A549 (cell line): ENCODE measurements around the gene JARID2. TPM values are rescaled to one million over a fixed set of nuclear protein-coding genes. Genes with fewer than 3 reads are reported as not detected.

ENCODE experiments used
- ATAC-seq, 2 experiments: fragments of 200-7000 bp in 1 of 2; fragments of >200 bp in 1 of 2; cut with Nextera tagmentation in 1 of 2; cut with Tn5 transposase in 1 of 2; 3 replicates each; pipeline versions ENCODE4 v1.8.0 to v1.9.1; 2018 to 2020; ENCODE audit warnings: mild to moderate bottlenecking in 1 of 2, moderate library complexity in 1 of 2
- CTCF ChIA-PET: fragments of 300-600 bp; sonication (Branson Sonifier 250); formaldehyde crosslinking; extraction: SDS; loops from one replicate; lab custom pipeline; 2021; ENCODE audit warnings: antibody characterized with exemption, inconsistent platforms; lab: Yijun Ruan, JAX
- POLR2A ChIA-PET: fragments of 350-600 bp; formaldehyde crosslinking; extraction: SDS; loops from one replicate; lab custom pipeline; 2021; ENCODE audit warnings: antibody characterized with exemption, inconsistent platforms; lab: Yijun Ruan, JAX
- DNase-seq, 2 experiments: peaks; one replicate each; pipeline versions ENCODE4 v3.0.0 to v3.0.0-alpha.2; 2011 to 2016; ENCODE audit warnings: low read depth in 1 of 2, low spot score in 1 of 2
- FAIRE-seq: peaks from 2 replicates; lab custom pipeline; 2011; peaks lifted over from hg19 to GRCh38; lab: Jason Lieb, UNC
- H3K27ac ChIP-seq, 2 experiments: fragments of >200 bp; sonication (Bioruptor Twin); formaldehyde crosslinking; 3 replicates each; pipeline ENCODE4 v1.5.1; 2016 to 2017
- H3K4me1 ChIP-seq: fragments of >200 bp; sonication (Bioruptor Twin); formaldehyde crosslinking; 3 replicates; pipeline ENCODE4 v1.6.1; 2016
- H3K4me2 ChIP-seq: fragments of >200 bp; sonication (Bioruptor Twin); formaldehyde crosslinking; 3 replicates; pipeline ENCODE4 v1.6.1; 2016
- H3K4me3 ChIP-seq: fragments of >200 bp; sonication (Bioruptor Twin); formaldehyde crosslinking; 3 replicates; pipeline ENCODE4 v1.5.1; 2016
- H3K9me3 ChIP-seq: fragments of >200 bp; sonication (Bioruptor Twin); formaldehyde crosslinking; 3 replicates; pipeline ENCODE4 v1.6.1; 2016
- BHLHE40 ChIP-seq: IDR thresholded peaks from 2 replicates; pipeline ENCODE4 v1.6.1; 2012; ENCODE audit warnings: low read depth, low read length, inconsistent platforms
- CBX2 ChIP-seq: fragments of 200-600 bp; sonication (generic); IDR thresholded peaks from 2 replicates; pipeline ENCODE4 v1.6.1; 2016; ENCODE audit warnings: low read depth, mild to moderate bottlenecking, borderline replicate concordance
- CTCF ChIP-seq: fragments of >200 bp; sonication (Bioruptor Twin); formaldehyde crosslinking; IDR thresholded peaks from 3 replicates; pipeline ENCODE4 v1.5.1; 2016
- EHF ChIP-seq: fragments of 250-450 bp; sonication (Bioruptor Pico); IDR thresholded peaks from 2 replicates; pipeline ENCODE4 v1.5.0; 2020; ENCODE audit warnings: mild to moderate bottlenecking
- EHMT2 ChIP-seq: fragments of 200-600 bp; sonication (generic); IDR thresholded peaks from 2 replicates; pipeline ENCODE4 v1.6.1; 2016; ENCODE audit warnings: antibody characterized with exemption, low read depth, mild to moderate bottlenecking, moderate library complexity
- FOSB ChIP-seq: fragments of 250-450 bp; sonication (Bioruptor Pico); IDR thresholded peaks from 2 replicates; pipeline ENCODE4 v1.5.0; 2020; ENCODE audit warnings: mild to moderate bottlenecking, moderate library complexity
- FOSL2 ChIP-seq, 2 experiments: fragments of 450-650 bp in 1 of 2; fragments of >200 bp in 1 of 2; sonication (Bioruptor Twin) in 1 of 2; formaldehyde crosslinking; IDR thresholded peaks; 2 replicates each; pipeline versions ENCODE4 v1.5.0 to v1.6.1; 2016 to 2020; ENCODE audit warnings: mild to moderate bottlenecking in 1 of 2, moderate library complexity in 1 of 2
- HDAC2 ChIP-seq: fragments of 200-600 bp; sonication (generic); IDR thresholded peaks from 2 replicates; pipeline ENCODE4 v1.6.1; 2016
- HOXB13 ChIP-seq: fragments of 250-450 bp; sonication (Bioruptor Pico); IDR thresholded peaks from 2 replicates; pipeline ENCODE4 v1.5.0; 2020; ENCODE audit warnings: low read depth, mild to moderate bottlenecking, moderate library complexity
- HOXB5 ChIP-seq: fragments of 250-450 bp; sonication (Bioruptor Pico); IDR thresholded peaks from 2 replicates; pipeline ENCODE4 v1.5.0; 2020; ENCODE audit warnings: mild to moderate bottlenecking, moderate library complexity
- JUN ChIP-seq, 2 experiments: fragments of >200 bp; sonication (Bioruptor Twin); formaldehyde crosslinking; IDR thresholded peaks; 2 replicates in 1 of 2; 3 replicates in 1 of 2; pipeline ENCODE4 v1.6.1; 2016 to 2017
- JUNB ChIP-seq: fragments of >200 bp; sonication (Bioruptor Twin); formaldehyde crosslinking; IDR thresholded peaks from 2 replicates; pipeline ENCODE4 v1.6.1; 2016
- NFE2L2 ChIP-seq: fragments of 150-350 bp; conservative IDR thresholded peaks from 2 replicates; pipeline ENCODE4 v1.6.1; 2014; ENCODE audit warnings: low read length
- NR3C1 ChIP-seq: fragments of >200 bp; sonication (Bioruptor Twin); formaldehyde crosslinking; IDR thresholded peaks from 3 replicates; pipeline ENCODE4 v1.6.1; 2017
- POLR2A ChIP-seq: IDR thresholded peaks from 2 replicates; pipeline ENCODE4 v1.6.1; 2012; ENCODE audit warnings: mild to moderate bottlenecking, low read length
- RAD21 ChIP-seq, 2 experiments: fragments of >200 bp in 1 of 2; sonication (Bioruptor Twin) in 1 of 2; formaldehyde crosslinking in 1 of 2; IDR thresholded peaks in 1 of 2; conservative IDR thresholded peaks in 1 of 2; 2 replicates in 1 of 2; 3 replicates in 1 of 2; pipeline ENCODE4 v1.6.1; 2012 to 2018; ENCODE audit warnings: inconsistent platforms in 1 of 2
- RARB ChIP-seq: fragments of 250-450 bp; sonication (Bioruptor Pico); IDR thresholded peaks from 2 replicates; pipeline ENCODE4 v1.8.0; 2021; ENCODE audit warnings: mild to moderate bottlenecking, moderate library complexity
- RCOR1 ChIP-seq: fragments of 150-350 bp; IDR thresholded peaks from 2 replicates; pipeline ENCODE4 v1.6.1; 2014; ENCODE audit warnings: antibody characterized with exemption, low read length, low read depth
- RFX5 ChIP-seq: fragments of 450-650 bp; IDR thresholded peaks from 2 replicates; pipeline ENCODE4 v1.7.1; 2014; ENCODE audit warnings: antibody characterized with exemption, mild to moderate bottlenecking, moderate library complexity
- RNF2 ChIP-seq: fragments of 200-600 bp; sonication (generic); IDR thresholded peaks from 2 replicates; pipeline ENCODE4 v1.6.1; 2016; ENCODE audit warnings: low read depth, mild to moderate bottlenecking, antibody characterized with exemption, moderate library complexity, borderline replicate concordance
- SREBF2 ChIP-seq: fragments of 450-650 bp; IDR thresholded peaks from 2 replicates; pipeline ENCODE4 v1.6.1; 2014; ENCODE audit warnings: mild to moderate bottlenecking, moderate library complexity
- TFCP2L1 ChIP-seq: fragments of 250-450 bp; sonication (Bioruptor Pico); IDR thresholded peaks from 2 replicates; pipeline ENCODE4 v1.5.0; 2021; ENCODE audit warnings: mild to moderate bottlenecking
- TP53 ChIP-seq: fragments of 250-450 bp; sonication (Bioruptor Pico); IDR thresholded peaks from 2 replicates; pipeline ENCODE4 v1.5.0; 2021; ENCODE audit warnings: mild to moderate bottlenecking, moderate library complexity
- ZC3H11A ChIP-seq: fragments of 450-650 bp; IDR thresholded peaks from 2 replicates; pipeline ENCODE4 v1.6.1; 2014; ENCODE audit warnings: antibody characterized with exemption, mild to moderate bottlenecking
- ZFP36 ChIP-seq: fragments of 450-650 bp; IDR thresholded peaks from 2 replicates; pipeline ENCODE4 v1.6.1; 2014; ENCODE audit warnings: borderline replicate concordance; ENCODE audit not compliant: partially characterized antibody
- WGBS: methylation state at CpG from one replicate; pipeline ENCODE4 v1.1.6; 2017; ENCODE audit errors: missing lambda C conversion rate; 5-methylcytosine and 5-hydroxymethylcytosine counted together
- polyA plus RNA-seq, 4 experiments: library from polyadenylated mRNA; depleted of rRNA in 3 of 4; stranded (reverse); fragments of >200 nt; fragmentation: RNase III in 1 of 4; extraction: RNeasy Plus Mini Kit Qiagen cat#74134 plus additional on column Dnase treatment in 1 of 4; gene quantifications; 2 replicates in 3 of 4; 3 replicates in 1 of 4; pipeline ENCODE4 v1.2.3, GENCODE V29; 2011 to 2017
- TF ChIP-seq, protein P1 (sequence below): fragments of 250-450 bp; sonication (Bioruptor Pico); IDR thresholded peaks from 2 replicates; pipeline ENCODE4 v1.5.0; 2020; ENCODE audit warnings: low read depth, mild to moderate bottlenecking, moderate library complexity
- TF ChIP-seq, protein P2 (sequence below): fragments of 150-350 bp; IDR thresholded peaks from 2 replicates; pipeline ENCODE4 v1.6.1; 2014; ENCODE audit warnings: low read depth, mild to moderate bottlenecking, low read length

Gene JARID2
- polyA plus RNA-seq, 2 of the 4 experiments (the other 2 are of a cell fraction): 7.8 to 8.3 TPM

DNA sequence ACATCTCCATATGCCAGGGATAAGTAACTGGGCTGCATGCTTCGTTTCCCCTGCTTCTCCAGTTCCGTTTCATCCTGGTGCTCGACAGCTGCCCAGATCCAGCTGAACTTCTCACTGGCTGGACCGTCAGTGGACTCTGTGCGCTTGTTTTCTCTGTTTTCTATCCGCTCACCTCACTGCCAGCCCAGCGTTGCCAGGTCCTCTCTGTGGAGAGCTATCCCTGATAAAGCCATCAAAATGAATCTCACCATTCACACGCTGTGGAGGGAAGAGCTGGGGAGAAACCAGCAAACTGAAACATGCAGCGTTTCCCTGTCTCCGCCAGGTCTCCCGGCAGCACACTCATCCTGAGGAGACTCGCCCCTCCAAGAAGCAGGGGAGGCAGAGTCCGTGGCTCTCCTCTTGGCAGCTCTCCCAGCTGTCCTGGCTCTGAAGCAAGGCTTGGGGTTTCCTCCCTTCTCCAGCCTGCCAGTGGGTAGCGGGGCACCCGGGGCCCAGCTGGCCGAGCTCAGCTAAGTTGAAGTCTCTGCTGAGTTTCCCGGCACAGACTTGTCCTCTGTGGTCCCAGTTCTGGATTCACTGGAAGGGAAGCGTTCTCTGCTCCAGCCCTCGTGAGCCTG, 256.1 kb downstream of the JARID2 start:
- H3K4me2 ChIP-seq: no peak overlapping the region

DNA sequence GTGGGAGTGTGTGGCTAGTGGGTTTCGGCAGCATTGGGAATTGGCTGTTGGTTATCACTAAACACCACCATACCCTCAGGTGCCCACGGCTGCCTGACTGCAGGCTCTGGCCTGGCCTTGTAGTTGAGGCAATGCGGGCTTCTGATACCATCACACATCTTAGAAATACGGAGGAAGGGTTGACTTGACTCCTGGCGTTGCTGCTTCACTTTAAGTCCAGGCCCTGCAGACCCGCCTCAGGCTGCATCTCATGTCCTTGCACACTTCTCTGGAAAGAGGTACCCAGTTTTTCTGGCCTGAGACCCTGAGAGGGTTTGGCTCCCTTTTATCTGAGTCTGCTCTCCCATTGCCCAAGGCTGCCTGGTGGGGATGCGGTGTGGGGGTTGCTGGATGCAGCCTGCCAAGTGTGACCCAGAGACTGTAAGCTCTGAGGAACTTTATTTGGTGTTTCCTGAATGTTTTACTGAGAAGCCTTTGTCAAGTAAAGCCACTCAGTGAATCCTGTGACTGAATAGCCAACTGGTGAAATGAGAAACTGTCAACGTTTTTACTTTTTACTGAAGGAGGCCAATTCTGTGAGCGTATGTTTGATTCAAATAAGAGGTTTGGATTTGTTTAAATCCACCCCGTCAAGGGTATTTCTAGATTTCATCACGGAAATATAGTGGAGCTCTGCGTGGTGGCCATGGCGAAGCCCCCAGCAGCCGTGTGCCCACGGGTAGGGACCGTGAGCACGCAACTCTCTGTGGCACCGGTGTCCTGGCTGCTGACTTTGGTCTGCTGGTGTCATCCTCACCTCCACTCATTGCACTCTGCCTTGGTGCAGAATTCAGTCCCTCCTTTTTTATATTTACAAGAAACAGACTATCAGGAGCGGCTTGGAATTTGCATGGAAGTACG, 256.8 kb downstream of the JARID2 start:
- WGBS: 85% methylated on average over 20 of the region's 20 CpGs
- Histone ChIP-seq H3K4me1 (0 out of 3 replicates have a peak, but pooled peaks cover 3% of the 10 kb centered on the region), H3K4me2 (no peak overlapping the region), H3K9me3 (no peaks in the 10 kb centered on the region), H3K27ac (no peak overlapping the region), H3K4me3 (no peak overlapping the region)
- DNase-seq (no peak), FAIRE-seq (no peak), ATAC-seq (no peak)
- CTCF ChIA-PET: interaction anchor here (1.5 to 1.8 kb wide), 2 partner anchors 10 to 13 kb away, joined by 5 to 7 read pairs; no protein-coding TSS in a partner anchor
- POLR2A ChIA-PET: no interaction called here
- TF ChIP-seq ZFP36 (no peak), TFCP2L1 (CRISPR knock-in tag) (no peak), EHF (CRISPR knock-in tag) (no peak), NFE2L2 (no peak), POLR2A (no peak), CTCF (no peak), RCOR1 (no peak), HDAC2 (no peak), JUN (IDR thresholded peaks at IDR 0.05) (no peak), EHMT2 (no peak), TP53 (CRISPR knock-in tag) (no peak), RARB (no peak), SREBF2 (no peak), RFX5 (no peak), HOXB5 (CRISPR knock-in tag) (no peak), RAD21 (conservative IDR thresholded peaks at IDR 0.05 in 1 of 2, IDR thresholded peaks at IDR 0.05 in 1 of 2) (no peak), FOSL2 (IDR thresholded peaks at IDR 0.05) (no peak), FOSL2 (CRISPR knock-in tag; IDR thresholded peaks at IDR 0.05) (no peak)
- TF ChIP-seq, protein P1, sequence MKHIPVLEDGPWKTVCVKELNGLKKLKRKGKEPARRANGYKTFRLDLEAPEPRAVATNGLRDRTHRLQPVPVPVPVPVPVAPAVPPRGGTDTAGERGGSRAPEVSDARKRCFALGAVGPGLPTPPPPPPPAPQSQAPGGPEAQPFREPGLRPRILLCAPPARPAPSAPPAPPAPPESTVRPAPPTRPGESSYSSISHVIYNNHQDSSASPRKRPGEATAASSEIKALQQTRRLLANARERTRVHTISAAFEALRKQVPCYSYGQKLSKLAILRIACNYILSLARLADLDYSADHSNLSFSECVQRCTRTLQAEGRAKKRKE: no peak

More for the DNA sequence above, 256.1 kb downstream of the JARID2 start:
- TF ChIP-seq RCOR1 (no peak), ZFP36 (no peak), FOSB (CRISPR knock-in tag) (no peak), CBX2 (no peak), NR3C1 (no peak), ZC3H11A (no peak), HOXB13 (CRISPR knock-in tag) (no peak), JUNB (no peak), BHLHE40 (no peak), RNF2 (no peak), HOXB5 (CRISPR knock-in tag) (no peak)
- TF ChIP-seq, protein P2, sequence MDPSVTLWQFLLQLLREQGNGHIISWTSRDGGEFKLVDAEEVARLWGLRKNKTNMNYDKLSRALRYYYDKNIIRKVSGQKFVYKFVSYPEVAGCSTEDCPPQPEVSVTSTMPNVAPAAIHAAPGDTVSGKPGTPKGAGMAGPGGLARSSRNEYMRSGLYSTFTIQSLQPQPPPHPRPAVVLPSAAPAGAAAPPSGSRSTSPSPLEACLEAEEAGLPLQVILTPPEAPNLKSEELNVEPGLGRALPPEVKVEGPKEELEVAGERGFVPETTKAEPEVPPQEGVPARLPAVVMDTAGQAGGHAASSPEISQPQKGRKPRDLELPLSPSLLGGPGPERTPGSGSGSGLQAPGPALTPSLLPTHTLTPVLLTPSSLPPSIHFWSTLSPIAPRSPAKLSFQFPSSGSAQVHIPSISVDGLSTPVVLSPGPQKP: no peak
- CTCF ChIA-PET: interaction anchor here (1.8 kb wide), 1 partner anchor 10 kb away, joined by 5 read pairs; no protein-coding TSS in a partner anchor
- FAIRE-seq (no peak), DNase-seq (no peak), ATAC-seq (no peak)
- H3K27ac ChIP-seq: no peak overlapping the region
- 0 out of 3 replicates have a peak, but pooled peaks cover 3% of the 10 kb centered on the region for H3K4me1 ChIP-seq
- no peaks in the 10 kb centered on the region for H3K9me3 ChIP-seq
- POLR2A ChIA-PET: no interaction called here
- H3K4me3 ChIP-seq: no peak overlapping the region
- WGBS: 85% methylated on average over 14 of the region's 19 CpGs
